BE2C (cell line): ENCODE data around the gene PHKA1.

Source experiments
- DNase-seq: peaks from one replicate; pipeline ENCODE4 v3.0.0-alpha.2; 2020
- H3K27me3 ChIP-seq: fragments of 250-450 bp; sonication (Bioruptor Pico); 2 replicates; pipeline ENCODE4 v1.5.1; 2020; ENCODE audit warnings: mild to moderate bottlenecking
- H3K36me3 ChIP-seq: fragments of 250-450 bp; sonication (Bioruptor Pico); 2 replicates; pipeline ENCODE4 v1.5.1; 2020; ENCODE audit warnings: mild to moderate bottlenecking
- H3K4me1 ChIP-seq: fragments of 250-450 bp; sonication (Bioruptor Pico); 2 replicates; pipeline ENCODE4 v1.5.1; 2020
- H3K4me3 ChIP-seq: 2 replicates; pipeline ENCODE4 v1.5.1; 2011; ENCODE audit warnings: low read depth, low read length
- H3K9me3 ChIP-seq: fragments of 250-450 bp; sonication (Bioruptor Pico); 2 replicates; pipeline ENCODE4 v1.5.1; 2020
- CTCF ChIP-seq: IDR thresholded peaks from 2 replicates; pipeline ENCODE4 v1.5.1; 2012; ENCODE audit warnings: mild to moderate bottlenecking, low read depth, low read length

Gene PHKA1

GRCh38 chrX:72641611-72642010, 72.5 kb downstream of the PHKA1 start:
- Histone ChIP-seq H3K9me3 (no peaks in the 10 kb centered on the region), H3K36me3 (no peaks in the 10 kb centered on the region; the same call in 1 of the 2 replicates)
- TF ChIP-seq CTCF = no peak

GRCh38 chrX:72635930-72636329, 78.2 kb downstream of the PHKA1 start:
- H3K9me3 ChIP-seq = no peaks in the 10 kb centered on the region
- no peaks in the 10 kb centered on the region for H3K27me3 ChIP-seq
- H3K36me3 ChIP-seq = no peaks in the 10 kb centered on the region
- no peak for TF ChIP-seq CTCF
- H3K4me3 ChIP-seq = no peak overlapping the region
- no peaks in the 10 kb centered on the region for H3K4me1 ChIP-seq
- DNase-seq = no peak

More at GRCh38 chrX:72641611-72642010, 72.5 kb downstream of the PHKA1 start:
- Histone ChIP-seq H3K4me1 (no peaks in the 10 kb centered on the region), H3K27me3 (no peaks in the 10 kb centered on the region), H3K4me3 (no peak overlapping the region)
- DNase-seq = no peak

DNA sequence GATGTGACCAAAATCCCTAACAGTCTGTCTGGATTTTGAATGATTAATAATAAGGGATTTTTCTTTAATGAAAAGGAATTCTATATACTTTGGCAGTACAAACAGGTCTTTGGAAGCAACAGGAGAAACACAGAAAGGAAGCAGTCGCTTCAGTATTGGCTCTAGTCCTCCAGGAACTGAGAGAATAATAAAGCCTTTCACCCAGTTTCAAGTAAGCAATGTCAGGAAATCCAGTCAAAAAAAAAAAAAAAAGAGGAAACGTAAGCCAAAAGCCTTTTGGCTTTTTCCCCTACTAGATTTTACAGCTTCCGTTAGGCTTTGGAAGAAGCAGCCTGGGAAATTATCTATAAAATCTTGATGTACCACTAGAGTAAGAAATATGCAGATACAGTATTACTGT, 79.8 kb downstream of the PHKA1 start:
- TF ChIP-seq CTCF = no peak
- Histone ChIP-seq H3K9me3 (no peaks in the 10 kb centered on the region), H3K4me1 (no peaks in the 10 kb centered on the region), H3K36me3 (no peaks in the 10 kb centered on the region), H3K27me3 (no peaks in the 10 kb centered on the region), H3K4me3 (no peak overlapping the region)
- no peak for DNase-seq

DNA sequence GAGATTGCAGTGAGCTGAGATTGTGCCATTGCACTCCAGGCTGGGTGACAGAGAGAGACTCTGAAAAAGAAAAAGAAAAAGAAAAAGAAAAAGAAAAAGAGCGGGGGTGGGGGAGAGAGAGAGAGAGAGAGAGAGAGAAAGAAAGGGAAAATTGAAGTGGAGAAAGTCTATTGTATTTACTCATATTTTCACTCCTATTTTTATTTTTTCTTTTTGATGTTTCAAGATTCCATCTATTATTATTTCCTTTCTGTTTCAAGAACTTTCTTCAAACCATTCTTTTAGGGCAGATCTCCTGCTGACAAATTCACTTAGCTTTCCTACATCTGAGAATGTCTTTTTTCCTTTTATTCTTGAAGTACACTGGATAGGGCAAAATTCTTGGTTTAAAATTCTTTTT, 83.9 kb downstream of the PHKA1 start:
- no peak overlapping the region for H3K4me3 ChIP-seq
- H3K4me1 ChIP-seq = no peaks in the 10 kb centered on the region
- no peaks in the 10 kb centered on the region for H3K36me3 ChIP-seq
- no peak for TF ChIP-seq CTCF
- H3K27me3 ChIP-seq = no peaks in the 10 kb centered on the region
- H3K9me3 ChIP-seq = no peaks in the 10 kb centered on the region
- no peak for DNase-seq

DNA sequence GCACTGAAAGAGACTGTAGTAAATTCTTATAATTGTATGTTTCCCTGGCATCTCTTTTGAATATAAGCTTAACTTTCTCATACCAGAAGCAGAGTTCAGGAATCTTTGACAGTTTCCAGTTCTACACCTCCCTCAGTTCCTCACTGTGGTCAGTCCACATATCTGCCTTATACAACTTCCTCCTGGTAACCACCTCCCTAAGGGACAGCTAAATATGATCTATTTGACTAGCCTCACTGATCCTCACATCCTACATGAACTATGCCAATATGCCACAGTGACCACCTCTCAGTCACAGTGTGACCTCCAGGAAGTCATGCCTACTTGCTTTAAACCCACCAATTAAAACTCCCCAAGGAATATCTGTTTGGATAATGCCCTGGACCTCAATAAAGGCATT, 89.9 kb downstream of the PHKA1 start:
- no peaks in the 10 kb centered on the region for H3K4me1 ChIP-seq
- H3K4me3 ChIP-seq = no peak overlapping the region
- DNase-seq = no peak
- no peak for TF ChIP-seq CTCF
- H3K36me3 ChIP-seq = no peaks in the 10 kb centered on the region
- H3K27me3 ChIP-seq = no peaks in the 10 kb centered on the region
- no peaks in the 10 kb centered on the region for H3K9me3 ChIP-seq

GRCh38 chrX:72621625-72622485, 92.3 kb downstream of the PHKA1 start:
- Histone ChIP-seq H3K27me3 (no peaks in the 10 kb centered on the region), H3K9me3 (no peaks in the 10 kb centered on the region), H3K4me1 (no peaks in the 10 kb centered on the region), H3K36me3 (no peaks in the 10 kb centered on the region), H3K4me3 (no peak overlapping the region)
- DNase-seq = no peak
- no peak for TF ChIP-seq CTCF
